ENCODE data around the gene SESTD1. TPM values are rescaled to one million over a fixed set of nuclear protein-coding genes. Genes with fewer than 3 reads are reported as not detected.
"Not testable (repeated sequence)": the region's sequence is repeated elsewhere in the genome, so short reads cannot be mapped to it uniquely, and the experiment has no call there.

The SESTD1 gene
- total RNA-seq, 1 experiment from 2014 or later = 26.9 TPM

DNA sequence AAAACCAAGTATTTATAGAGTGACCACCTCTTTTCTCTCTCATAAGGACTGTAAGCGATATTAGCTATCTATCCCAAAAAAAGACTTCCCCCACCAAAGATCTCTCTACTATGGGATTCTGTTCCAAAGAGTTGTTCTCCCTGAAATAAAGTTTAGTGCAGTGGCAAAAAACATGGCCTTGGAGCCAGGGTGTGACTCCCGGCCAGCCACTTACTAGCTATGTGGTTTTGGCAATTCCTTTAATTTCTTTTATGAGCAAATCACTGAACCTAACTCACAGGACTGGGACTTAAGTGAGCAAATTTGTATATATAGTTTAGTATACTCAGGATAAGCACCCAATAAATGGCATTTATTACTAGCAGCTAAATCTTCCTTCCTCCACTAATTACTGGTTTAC, 42.6 kb downstream of the SESTD1 start:
- H3K36me3 ChIP-seq (ENCODE audit: insufficient read depth, low read length, poor library complexity, severe bottlenecking) = no peaks in the 10 kb centered on the region
- DNase-seq (ENCODE audit: low spot score) = no peak
- no peak for TF ChIP-seq CTCF (conservative IDR thresholded peaks at IDR 0.05; ENCODE audit: low read depth, low read length)
- no peak for TF ChIP-seq EZH2 (IDR thresholded peaks at IDR 0.05; ENCODE audit: borderline replicate concordance, low read depth, low read length, poor library complexity, severe bottlenecking)
- POLR2A ChIA-PET (ENCODE audit: low non-redundant PET) = no interaction called here
- H3K27me3 ChIP-seq (replicated peaks; ENCODE audit: insufficient read depth, low read depth, low read length, poor library complexity) = no peaks in the 10 kb centered on the region
- H3K4me3 ChIP-seq (ENCODE audit: low read depth, low read length, poor library complexity, severe bottlenecking) = no peak overlapping the region
- BruUV-seq (replicated peaks) = no TSS peak
- CTCF ChIA-PET = no interaction called here
- no peak overlapping the region for H3K27ac ChIP-seq (ENCODE audit: low read depth, low read length, poor library complexity, severe bottlenecking)
- intact Hi-C loops (cut with micrococcal nuclease; ENCODE audit: unreplicated experiment) = no loop called here
- peaks cover 11% of the 10 kb centered on the region for H3K4me1 ChIP-seq (ENCODE audit: insufficient read depth, low read length, poor library complexity, severe bottlenecking)
- H3K9me3 ChIP-seq (ENCODE audit: low read depth, low read length, poor library complexity, severe bottlenecking) = no peaks in the 10 kb centered on the region

- Histone ChIP-seq H3K36me3 (ENCODE audit: insufficient read depth, low read length, poor library complexity, severe bottlenecking) (no peaks in the 10 kb centered on the region), H3K4me3 (ENCODE audit: low read depth, low read length, poor library complexity, severe bottlenecking) (no peak overlapping the region), H3K27me3 (replicated peaks; ENCODE audit: insufficient read depth, low read depth, low read length, poor library complexity) (no peaks in the 10 kb centered on the region), H3K27ac (ENCODE audit: low read depth, low read length, poor library complexity, severe bottlenecking) (no peak overlapping the region), H3K9me3 (ENCODE audit: low read depth, low read length, poor library complexity, severe bottlenecking) (no peaks in the 10 kb centered on the region), H3K4me1 (ENCODE audit: insufficient read depth, low read length, poor library complexity, severe bottlenecking) (no peaks in the 10 kb centered on the region)
- no TSS peak for BruUV-seq (replicated peaks)
- CTCF ChIA-PET = interaction anchor here (1.1 to 1.6 kb wide), 2 partner anchors 192 to 222 kb away, joined by 4 to 8 read pairs; no protein-coding TSS in a partner anchor
- POLR2A ChIA-PET (ENCODE audit: low non-redundant PET) = no interaction called here
- DNase-seq (ENCODE audit: low spot score) = peak; percentile 80
- TF ChIP-seq EZH2 (IDR thresholded peaks at IDR 0.05; ENCODE audit: borderline replicate concordance, low read depth, low read length, poor library complexity, severe bottlenecking) = no peak
- TF ChIP-seq CTCF (conservative IDR thresholded peaks at IDR 0.05; ENCODE audit: low read depth, low read length) = peak; percentile 90
- intact Hi-C loops (cut with micrococcal nuclease; ENCODE audit: unreplicated experiment) = loop anchor here (2.0 to 5.0 kb wide), 3 partner anchors 122 to 533 kb away; no protein-coding TSS in a partner anchor
These were observed 45.6 kb downstream of the SESTD1 start for GRCh38 chr2:179218848-179219594.

DNA sequence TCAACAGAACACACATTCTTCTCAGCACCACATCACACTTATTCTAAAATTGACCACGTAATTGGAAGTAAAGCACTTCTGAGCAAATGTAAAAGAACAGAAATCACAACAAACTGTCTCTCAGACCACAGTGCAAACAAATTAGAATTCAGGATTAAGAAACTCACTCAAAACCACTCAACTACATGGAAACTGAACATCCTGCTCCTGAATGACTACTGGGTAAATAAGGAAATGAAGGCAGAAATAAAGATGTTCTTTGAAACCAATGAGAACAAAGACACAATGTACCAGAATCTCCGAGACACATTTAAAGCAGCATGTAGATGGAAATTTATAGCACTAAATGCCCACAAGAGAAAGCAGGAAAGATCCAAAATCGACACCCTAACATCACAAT, 50.0 kb downstream of the SESTD1 start:
- H3K4me1 ChIP-seq (ENCODE audit: insufficient read depth, low read length, poor library complexity, severe bottlenecking); H3K4me3 ChIP-seq (ENCODE audit: low read depth, low read length, poor library complexity, severe bottlenecking); H3K9me3 ChIP-seq (ENCODE audit: low read depth, low read length, poor library complexity, severe bottlenecking); H3K36me3 ChIP-seq (ENCODE audit: insufficient read depth, low read length, poor library complexity, severe bottlenecking); DNase-seq (ENCODE audit: low spot score); CTCF ChIA-PET; BruUV-seq (replicated peaks); H3K27me3 ChIP-seq (replicated peaks; ENCODE audit: insufficient read depth, low read depth, low read length, poor library complexity); H3K27ac ChIP-seq (ENCODE audit: low read depth, low read length, poor library complexity, severe bottlenecking); POLR2A ChIA-PET (ENCODE audit: low non-redundant PET): not testable (repeated sequence)
- intact Hi-C loops (cut with micrococcal nuclease; ENCODE audit: unreplicated experiment) = loop anchor here (5.0 kb wide), 1 partner anchor 538 kb away; no protein-coding TSS in a partner anchor

- Histone ChIP-seq H3K27ac (ENCODE audit: low read depth, low read length, poor library complexity, severe bottlenecking) (no peak overlapping the region), H3K27me3 (replicated peaks; ENCODE audit: insufficient read depth, low read depth, low read length, poor library complexity) (no peaks in the 10 kb centered on the region), H3K36me3 (ENCODE audit: insufficient read depth, low read length, poor library complexity, severe bottlenecking) (no peaks in the 10 kb centered on the region), H3K9me3 (ENCODE audit: low read depth, low read length, poor library complexity, severe bottlenecking) (no peaks in the 10 kb centered on the region), H3K4me1 (ENCODE audit: insufficient read depth, low read length, poor library complexity, severe bottlenecking) (no peaks in the 10 kb centered on the region), H3K4me3 (ENCODE audit: low read depth, low read length, poor library complexity, severe bottlenecking) (no peak overlapping the region)
- no peak for TF ChIP-seq EZH2 (IDR thresholded peaks at IDR 0.05; ENCODE audit: borderline replicate concordance, low read depth, low read length, poor library complexity, severe bottlenecking)
- TF ChIP-seq CTCF (conservative IDR thresholded peaks at IDR 0.05; ENCODE audit: low read depth, low read length) = no peak
- ChIA-PET POLR2A (ENCODE audit: low non-redundant PET) (no interaction called here), CTCF (no interaction called here)
- BruUV-seq (replicated peaks) = no TSS peak
- DNase-seq (ENCODE audit: low spot score) = no peak
- intact Hi-C loops (cut with micrococcal nuclease; ENCODE audit: unreplicated experiment) = no loop called here
These were observed 53.3 kb downstream of the SESTD1 start for GRCh38 chr2:179211355-179211754.

- POLR2A ChIA-PET (ENCODE audit: low non-redundant PET); H3K9me3 ChIP-seq (ENCODE audit: low read depth, low read length, poor library complexity, severe bottlenecking); intact Hi-C loops (cut with micrococcal nuclease; ENCODE audit: unreplicated experiment); CTCF ChIA-PET; H3K4me1 ChIP-seq (ENCODE audit: insufficient read depth, low read length, poor library complexity, severe bottlenecking); H3K27ac ChIP-seq (ENCODE audit: low read depth, low read length, poor library complexity, severe bottlenecking); BruUV-seq (replicated peaks); H3K4me3 ChIP-seq (ENCODE audit: low read depth, low read length, poor library complexity, severe bottlenecking); H3K36me3 ChIP-seq (ENCODE audit: insufficient read depth, low read length, poor library complexity, severe bottlenecking); H3K27me3 ChIP-seq (replicated peaks; ENCODE audit: insufficient read depth, low read depth, low read length, poor library complexity); DNase-seq (ENCODE audit: low spot score): not testable (repeated sequence)
These were observed 56.4 kb downstream of the SESTD1 start for GRCh38 chr2:179208277-179208676.

Measured in A673 (cell line).